Measurements from ENCODE around the gene SRP19. TPM values are rescaled to one million over a fixed set of nuclear protein-coding genes. Genes with fewer than 3 reads are reported as not detected.
"Not testable (repeated sequence)": the region's sequence is repeated elsewhere in the genome, so short reads cannot be mapped to it uniquely, and the experiment has no call there.

SRP19 gene
- total RNA-seq, 1 experiment from 2014 or later: 56.4 TPM

GRCh38 chr5:112885001-112885400 is 23.9 kb downstream of the SRP19 start (continued):
- TF ChIP-seq ZNF317 (CRISPR knock-in tag; IDR thresholded peaks at IDR 0.05; ENCODE audit: borderline replicate concordance, low read depth): no peak

- H3K36me3 Mint-ChIP-seq: peaks cover 32% of the 10 kb centered on the region
- H3K4me3 Mint-ChIP-seq: no peak overlapping the region
- no peak overlapping the region for H3K27ac Mint-ChIP-seq
- ATAC-seq: no peak
- no peaks in the 10 kb centered on the region for H3K27me3 Mint-ChIP-seq (ENCODE audit: low read depth)
- no peaks in the 10 kb centered on the region for H3K4me1 Mint-ChIP-seq
- no peaks in the 10 kb centered on the region for H3K9me3 Mint-ChIP-seq
- no peak for DNase-seq (ENCODE audit: low spot score)
- ChIA-PET POLR2A (no interaction called here), CTCF (no interaction called here)
- TF ChIP-seq ELF4 (CRISPR knock-in tag; IDR thresholded peaks at IDR 0.05; ENCODE audit: low read depth) (no peak), PRDM15 (CRISPR knock-in tag; IDR thresholded peaks at IDR 0.05) (no peak), FOXK1 (CRISPR knock-in tag; IDR thresholded peaks at IDR 0.05) (no peak), KAT7 (CRISPR knock-in tag; IDR thresholded peaks at IDR 0.05; ENCODE audit: borderline replicate concordance) (no peak)
These were observed 25.9 kb downstream of the SRP19 start for GRCh38 chr5:112886975-112887374.

- H3K27ac Mint-ChIP-seq: 0 out of 2 replicates have a peak overlapping the region, but pooled peaks have one; percentile 20
- POLR2A ChIA-PET, ATAC-seq: not testable (repeated sequence)
These were observed 31.0 kb downstream of the SRP19 start for GRCh38 chr5:112892066-112892465.

GRCh38 chr5:112892776-112893175 is 31.7 kb downstream of the SRP19 start:
- no peak for TF ChIP-seq ATF3 (CRISPR knock-in tag; conservative IDR thresholded peaks at IDR 0.05)
- no peak for TF ChIP-seq MYBL2 (CRISPR knock-in tag; IDR thresholded peaks at IDR 0.05)
- TF ChIP-seq FOXK1 (CRISPR knock-in tag; IDR thresholded peaks at IDR 0.05): no peak
- Mint-ChIP-seq H3K36me3 (peaks cover 31% of the 10 kb centered on the region), H3K27me3 (ENCODE audit: low read depth) (no peaks in the 10 kb centered on the region), H3K9me3 (no peaks in the 10 kb centered on the region), H3K4me3 (no peak overlapping the region), H3K4me1 (no peaks in the 10 kb centered on the region), H3K27ac (no peak overlapping the region)
- ATAC-seq: no peak
- POLR2A ChIA-PET: interaction anchor here (0.7 kb wide), 1 partner anchor 88 kb away, joined by 5 read pairs; no protein-coding TSS in a partner anchor
- CTCF ChIA-PET: no interaction called here
- DNase-seq (ENCODE audit: low spot score): no peak

More at GRCh38 chr5:112892066-112892465, 31.0 kb downstream of the SRP19 start:
- H3K4me3 Mint-ChIP-seq; DNase-seq (ENCODE audit: low spot score); H3K4me1 Mint-ChIP-seq; CTCF ChIA-PET; H3K9me3 Mint-ChIP-seq; H3K27me3 Mint-ChIP-seq (ENCODE audit: low read depth): not testable (repeated sequence)
- H3K36me3 Mint-ChIP-seq: peaks cover 28% of the 10 kb centered on the region

- DNase-seq (ENCODE audit: low spot score): no peak
- H3K4me3 Mint-ChIP-seq: no peak overlapping the region
- no peaks in the 10 kb centered on the region for H3K4me1 Mint-ChIP-seq
- ChIA-PET POLR2A (no interaction called here), CTCF (no interaction called here)
- TF ChIP-seq AFF4 (CRISPR knock-in tag; IDR thresholded peaks at IDR 0.05; ENCODE audit: borderline replicate concordance) (no peak), IRF1 (CRISPR knock-in tag; IDR thresholded peaks at IDR 0.05) (no peak), ATF3 (CRISPR knock-in tag; conservative IDR thresholded peaks at IDR 0.05) (no peak), JUN (CRISPR knock-in tag; IDR thresholded peaks at IDR 0.05) (no peak), AR (CRISPR knock-in tag; IDR thresholded peaks at IDR 0.05) (no peak), CREM (CRISPR knock-in tag; IDR thresholded peaks at IDR 0.05) (no peak), NR2C2 (CRISPR knock-in tag; IDR thresholded peaks at IDR 0.05) (no peak), ZNF396 (CRISPR knock-in tag; IDR thresholded peaks at IDR 0.05; ENCODE audit: borderline replicate concordance) (no peak), NFYB (CRISPR knock-in tag; conservative IDR thresholded peaks at IDR 0.05; ENCODE audit: low read depth) (no peak)
- no peaks in the 10 kb centered on the region for H3K27me3 Mint-ChIP-seq (ENCODE audit: low read depth)
- H3K27ac Mint-ChIP-seq: no peak overlapping the region
- ATAC-seq: no peak
- H3K36me3 Mint-ChIP-seq: peaks cover 46% of the 10 kb centered on the region
- H3K9me3 Mint-ChIP-seq: no peaks in the 10 kb centered on the region
These were observed 34.6 kb downstream of the SRP19 start for GRCh38 chr5:112895682-112896081.

Data from WTC11 (cell line).